ENCODE data around the gene PDE11A. TPM values are rescaled to one million over a fixed set of nuclear protein-coding genes. Genes with fewer than 3 reads are reported as not detected.
A peak's percentile ranks its signal among the peaks of the same experiment; 100 is the strongest.

Gene PDE11A
- total and polyA plus RNA-seq, 4 donors, result 1.0 to 5.9 (median 1.7) TPM

DNA sequence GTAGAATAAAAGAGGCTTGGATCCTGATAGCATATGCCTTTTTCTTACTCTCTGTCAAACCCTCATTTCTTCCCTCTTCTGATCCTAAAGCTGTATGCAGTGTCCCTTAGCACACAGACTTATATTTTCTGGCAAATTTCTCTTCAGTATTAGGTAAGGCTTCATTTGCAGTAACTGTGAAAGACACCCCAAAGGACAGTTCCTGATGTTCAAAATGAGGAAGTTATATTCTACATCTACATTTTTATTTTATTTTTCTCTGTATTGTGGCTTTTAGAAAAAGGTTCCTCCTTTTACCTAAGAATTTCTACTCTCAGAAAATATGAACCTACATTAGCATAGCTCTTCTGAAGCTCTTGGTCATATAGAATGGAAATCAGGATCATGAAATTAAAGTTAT is 261.7 kb downstream of the PDE11A start:
- no peaks in the 10 kb centered on the region for H3K27me3 ChIP-seq (ENCODE audit: control insufficient read depth in 4 of 4, insufficient read depth in 4 of 4, low read length in 3 of 4)

GRCh38 chr2:177808984-177809809 is 263.4 kb downstream of the PDE11A start:
- no peak for DNase-seq (ENCODE audit: low spot score)

More for the DNA sequence above, 261.7 kb downstream of the PDE11A start:
- Histone ChIP-seq H3K9me3 (ENCODE audit: control insufficient read depth in 4 of 4, low read length in 3 of 4) (no peaks in the 10 kb centered on the region), H3K4me1 (ENCODE audit: control insufficient read depth in 4 of 4, insufficient read depth in 4 of 4, low read length in 3 of 4) (peaks cover 0 to 13% (median 3%) of the 10 kb centered on the region in 4 donors), H3K36me3 (ENCODE audit: control insufficient read depth in 4 of 4, insufficient read depth in 3 of 4, low read depth in 1 of 4, low read length in 3 of 4) (no peaks in the 10 kb centered on the region), H3K9ac (ENCODE audit: low read depth in 1 of 2, low read length in 2 of 2) (no peak overlapping the region), H3K27ac (ENCODE audit: low read depth in 1 of 2, low read length in 2 of 2) (no peak overlapping the region), H3K4me3 (ENCODE audit: low read depth in 1 of 3, low read length in 3 of 3) (no peak overlapping the region)
- no peak for DNase-seq (ENCODE audit: low spot score)
- TF ChIP-seq HNF4A (conservative IDR thresholded peaks at IDR 0.05), result no peak

DNA sequence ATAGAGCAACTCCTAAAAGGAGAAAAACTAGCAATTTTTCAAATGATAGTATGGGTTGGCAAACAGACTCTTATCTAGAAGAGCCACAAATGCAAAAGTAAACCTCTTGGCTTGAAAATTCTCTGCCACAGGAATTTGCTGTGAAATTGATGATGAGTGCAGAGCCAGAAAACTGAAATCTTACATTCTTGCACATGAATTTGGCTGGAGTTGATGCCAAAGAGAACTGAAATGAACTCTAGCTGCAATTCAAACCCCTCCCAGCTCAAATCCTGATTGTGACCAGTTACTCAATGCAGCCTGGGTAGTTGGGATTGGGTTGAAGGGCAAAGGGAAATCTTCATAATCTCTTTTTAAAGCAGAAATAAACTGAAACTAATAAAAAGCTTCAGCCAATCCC is 266.6 kb downstream of the PDE11A start:
- Histone ChIP-seq H3K27me3 (ENCODE audit: control insufficient read depth in 4 of 4, insufficient read depth in 4 of 4, low read length in 3 of 4) (no peaks in the 10 kb centered on the region), H3K9me3 (ENCODE audit: control insufficient read depth in 4 of 4, low read length in 3 of 4) (no peaks in the 10 kb centered on the region), H3K4me1 (ENCODE audit: control insufficient read depth in 4 of 4, insufficient read depth in 4 of 4, low read length in 3 of 4) (peaks cover 0 to 13% (median 3%) of the 10 kb centered on the region in 4 donors), H3K27ac (ENCODE audit: low read depth in 1 of 2, low read length in 2 of 2) (no peak overlapping the region), H3K36me3 (ENCODE audit: control insufficient read depth in 4 of 4, insufficient read depth in 3 of 4, low read depth in 1 of 4, low read length in 3 of 4) (no peaks in the 10 kb centered on the region), H3K9ac (ENCODE audit: low read depth in 1 of 2, low read length in 2 of 2) (no peak overlapping the region), H3K4me3 (ENCODE audit: low read depth in 1 of 3, low read length in 3 of 3) (no peak overlapping the region)
- DNase-seq (ENCODE audit: low spot score), result no peak
- TF ChIP-seq HNF4G (IDR thresholded peaks at IDR 0.05), result peak; percentile 12
- no peak for TF ChIP-seq FOXA1 (IDR thresholded peaks at IDR 0.05)
- TF ChIP-seq ATF3 (IDR thresholded peaks at IDR 0.05), result no peak
- TF ChIP-seq RXRA (IDR thresholded peaks at IDR 0.05), result peak; percentile 71 to 78
- peak; percentile 39 for TF ChIP-seq SP1 (IDR thresholded peaks at IDR 0.05)
- TF ChIP-seq FOXA2 (IDR thresholded peaks at IDR 0.05), result no peak
- TF ChIP-seq HNF4A (conservative IDR thresholded peaks at IDR 0.05), result peak; percentile 45 to 59
- TF ChIP-seq ZBTB33 (IDR thresholded peaks at IDR 0.05), result no peak
- no peak for TF ChIP-seq NR2F2 (IDR thresholded peaks at IDR 0.05)
- no peak for TF ChIP-seq GABPA (IDR thresholded peaks at IDR 0.05 in 1 of 2, conservative IDR thresholded peaks at IDR 0.05 in 1 of 2)
- TF ChIP-seq MAX (IDR thresholded peaks at IDR 0.05), result no peak
- no peak for TF ChIP-seq JUND (IDR thresholded peaks at IDR 0.05)

More at GRCh38 chr2:177808984-177809809, 263.4 kb downstream of the PDE11A start:
- H3K9me3 ChIP-seq (ENCODE audit: control insufficient read depth in 4 of 4, low read length in 3 of 4), result no peaks in the 10 kb centered on the region
- H3K9ac ChIP-seq (ENCODE audit: low read depth in 1 of 2, low read length in 2 of 2), result no peak overlapping the region
- H3K36me3 ChIP-seq (ENCODE audit: control insufficient read depth in 4 of 4, insufficient read depth in 3 of 4, low read depth in 1 of 4, low read length in 3 of 4), result no peaks in the 10 kb centered on the region
- TF ChIP-seq MAX (IDR thresholded peaks at IDR 0.05) (no peak), HNF4G (IDR thresholded peaks at IDR 0.05) (peak; percentile 12), JUND (IDR thresholded peaks at IDR 0.05) (no peak), RXRA (IDR thresholded peaks at IDR 0.05) (peak; percentile 33 to 43), YY1 (IDR thresholded peaks at IDR 0.05) (peak; percentile 2), HNF4A (conservative IDR thresholded peaks at IDR 0.05) (peak; percentile 85 to 89), SP1 (IDR thresholded peaks at IDR 0.05) (peak; percentile 35)
- H3K4me3 ChIP-seq (ENCODE audit: low read depth in 1 of 3, low read length in 3 of 3), result no peak overlapping the region
- no peaks in the 10 kb centered on the region for H3K27me3 ChIP-seq (ENCODE audit: control insufficient read depth in 4 of 4, insufficient read depth in 4 of 4, low read length in 3 of 4)
- peak overlapping the region; percentile 46 to 75 for H3K27ac ChIP-seq (ENCODE audit: low read depth in 1 of 2, low read length in 2 of 2)
- WGBS, result 33% methylated on average over 1 of the region's 1 CpG
- H3K4me1 ChIP-seq (ENCODE audit: control insufficient read depth in 4 of 4, insufficient read depth in 4 of 4, low read length in 3 of 4), result peaks cover 0 to 13% (median 3%) of the 10 kb centered on the region in 4 donors
